GOT3 (cell line): ENCODE results near the gene SLC38A10.

Experiments
- DNase-seq: peaks from one replicate; lab custom pipeline; 2025; ENCODE audit warnings: mixed read lengths; lab: John Stamatoyannopoulos, UW

Gene SLC38A10

DNA sequence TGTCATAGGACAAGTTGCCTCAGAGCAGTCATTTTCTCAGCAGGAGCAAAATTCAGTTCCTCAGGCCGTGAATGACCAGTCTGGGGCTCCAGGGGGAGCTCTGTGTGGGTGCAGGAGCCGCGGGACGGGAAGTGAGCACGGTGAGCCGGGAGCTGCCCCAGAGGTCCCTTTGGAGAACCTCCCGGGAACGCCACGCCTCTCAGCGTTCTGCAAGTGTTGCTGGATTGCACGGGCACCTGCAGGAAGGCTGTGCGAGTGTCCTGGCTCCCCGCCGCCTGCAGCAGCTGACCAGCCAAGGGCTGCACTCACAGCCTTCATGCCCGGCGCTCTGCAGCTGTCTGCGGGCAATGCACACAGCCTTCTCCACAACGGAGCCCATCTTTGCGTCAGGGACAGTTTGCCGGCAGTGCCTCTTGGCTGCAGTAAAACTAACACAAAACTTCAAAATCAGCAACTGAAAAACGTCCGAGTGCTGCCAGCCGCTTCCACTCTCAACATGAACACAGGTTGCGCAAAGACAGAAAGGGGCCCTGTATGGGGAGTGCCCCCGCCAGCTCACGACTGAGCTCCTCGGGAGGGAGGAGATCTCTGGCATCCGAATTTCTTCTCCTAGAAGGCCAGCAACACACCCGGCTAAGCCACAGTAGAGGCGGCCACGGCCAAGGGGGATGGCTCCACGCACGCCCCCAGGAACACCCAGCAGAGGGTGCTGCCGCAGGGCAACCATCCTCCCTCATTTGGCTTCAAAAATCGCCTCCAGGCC, 40.0 kb downstream of the SLC38A10 start:
- no peak for DNase-seq

DNA sequence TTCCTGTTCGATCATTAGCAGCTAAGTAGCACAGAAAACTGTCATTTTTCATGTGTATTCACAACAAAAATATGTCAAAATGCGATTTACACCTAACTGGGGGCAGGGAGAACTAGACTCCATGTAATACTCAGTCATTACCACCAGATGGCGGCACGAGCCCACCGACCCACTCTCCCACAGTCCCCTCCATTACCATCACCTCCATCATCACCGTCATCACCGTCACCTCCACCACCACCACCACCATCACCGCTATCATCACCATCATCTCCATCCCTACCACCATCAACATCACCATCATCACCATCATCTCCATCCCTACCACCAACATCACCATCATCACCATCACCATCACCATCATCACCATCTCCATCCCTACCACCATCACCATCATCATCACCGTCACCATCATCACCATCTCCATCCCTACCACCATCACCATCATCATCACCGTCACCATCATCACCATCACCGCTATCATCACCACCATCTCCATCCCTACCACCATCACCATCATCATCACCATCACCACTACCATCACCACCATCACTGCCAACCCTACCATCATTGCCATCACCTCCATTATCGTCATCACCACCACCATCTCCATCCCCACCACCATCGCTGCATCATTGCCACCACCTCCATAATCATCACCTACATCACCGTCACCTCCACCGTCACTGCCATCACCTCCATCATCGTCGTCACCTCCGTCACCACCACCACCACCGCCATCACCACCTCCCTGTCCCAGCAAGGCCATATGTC, 41.6 kb downstream of the SLC38A10 start:
- DNase-seq = no peak

- DNase-seq = no peak
These were observed 42.1 kb downstream of the SLC38A10 start for GRCh38 chr17:81252987-81253329.

DNA sequence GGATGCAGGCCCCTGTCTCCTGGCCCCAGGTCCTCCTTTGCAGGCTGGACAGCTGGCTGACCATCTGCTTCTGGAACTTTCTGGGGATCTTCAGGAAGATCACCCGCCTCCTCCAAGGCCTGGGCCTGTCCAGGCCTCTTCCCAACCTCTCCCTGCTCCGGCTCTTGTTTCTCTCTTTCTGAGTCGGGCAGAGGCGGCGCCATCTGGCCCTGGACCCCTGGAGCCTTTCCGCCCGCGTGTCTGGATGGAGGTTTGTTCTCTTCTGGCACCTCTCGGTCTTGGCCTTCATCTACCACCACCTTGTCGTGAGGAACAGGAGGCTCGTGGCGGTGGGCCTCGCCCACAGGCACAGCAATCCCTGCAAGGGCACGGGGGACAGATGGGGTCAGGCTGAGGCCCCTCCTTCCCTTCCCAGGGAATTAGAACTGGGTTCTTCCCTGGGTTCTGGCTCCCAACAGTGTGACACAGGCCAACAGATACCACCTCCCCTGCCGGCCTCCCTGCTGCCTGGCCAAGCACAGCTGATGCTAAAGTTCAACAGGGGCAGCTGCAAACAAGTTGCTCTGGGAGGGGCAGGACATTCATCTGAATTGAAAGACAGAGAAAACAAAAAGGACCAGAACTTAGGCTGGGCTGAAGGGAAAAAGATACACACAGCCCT, 42.7 kb downstream of the SLC38A10 start:
- no peak for DNase-seq

DNA sequence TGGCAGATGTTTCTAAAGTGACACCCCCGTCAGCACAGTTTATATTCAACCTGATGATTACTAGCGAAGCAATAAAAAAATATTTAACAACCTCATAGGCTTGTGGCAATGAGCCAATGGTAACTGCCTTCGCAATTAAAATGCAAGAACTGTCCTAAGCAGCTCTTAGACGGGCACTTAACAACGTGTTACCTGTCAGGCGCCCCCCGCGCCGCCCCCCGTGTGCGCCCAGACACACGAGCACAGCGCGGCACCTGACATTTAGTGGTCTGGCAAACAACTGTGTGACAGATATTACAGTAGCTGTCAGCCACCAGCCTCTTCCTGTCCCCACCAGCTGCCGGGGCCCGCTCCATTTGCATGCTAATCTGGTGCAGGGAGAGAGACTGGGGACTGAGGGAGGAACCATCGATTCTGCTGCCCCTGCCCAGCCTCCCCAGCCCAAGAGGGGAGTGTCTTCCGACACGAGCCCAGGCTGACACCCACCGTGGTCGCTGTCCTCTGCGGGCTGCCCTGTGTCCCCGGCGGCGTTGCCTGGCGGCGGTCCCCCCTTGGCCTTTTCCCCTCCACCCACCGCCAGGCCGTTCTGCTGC, 43.3 kb downstream of the SLC38A10 start:
- DNase-seq = no peak

DNA sequence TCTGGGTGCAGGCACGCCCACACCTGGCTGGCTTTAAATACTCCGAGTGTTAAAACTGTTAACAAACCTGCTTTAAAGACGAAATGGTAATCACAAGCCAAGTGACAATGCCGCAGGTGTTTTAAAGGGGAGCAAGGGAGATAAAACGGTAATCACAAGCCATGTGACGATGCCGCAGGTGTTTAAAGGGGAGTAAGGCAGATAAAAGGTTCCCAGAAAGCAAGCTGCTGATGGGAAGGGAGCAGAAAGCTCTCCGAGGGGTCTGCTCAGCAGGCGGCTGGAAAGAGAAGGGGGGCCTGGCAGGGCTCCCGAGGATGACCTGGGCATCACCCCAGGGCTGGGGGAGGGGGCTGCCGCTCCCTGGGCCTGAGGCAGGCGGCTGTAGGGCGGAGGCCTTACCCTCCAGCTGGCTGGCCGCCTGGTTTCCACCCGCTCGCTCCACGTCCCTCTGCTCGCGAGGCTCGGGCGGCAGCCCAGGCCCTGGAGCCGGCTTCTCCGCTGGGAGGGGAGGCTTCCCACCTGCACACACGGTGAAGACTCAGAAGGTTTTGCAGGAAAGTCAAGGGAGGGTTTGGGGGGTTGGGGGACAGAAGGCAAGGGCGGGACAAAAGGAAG, 43.9 kb downstream of the SLC38A10 start:
- DNase-seq = no peak

GRCh38 chr17:81250286-81251093, 44.6 kb downstream of the SLC38A10 start:
- no peak for DNase-seq

DNA sequence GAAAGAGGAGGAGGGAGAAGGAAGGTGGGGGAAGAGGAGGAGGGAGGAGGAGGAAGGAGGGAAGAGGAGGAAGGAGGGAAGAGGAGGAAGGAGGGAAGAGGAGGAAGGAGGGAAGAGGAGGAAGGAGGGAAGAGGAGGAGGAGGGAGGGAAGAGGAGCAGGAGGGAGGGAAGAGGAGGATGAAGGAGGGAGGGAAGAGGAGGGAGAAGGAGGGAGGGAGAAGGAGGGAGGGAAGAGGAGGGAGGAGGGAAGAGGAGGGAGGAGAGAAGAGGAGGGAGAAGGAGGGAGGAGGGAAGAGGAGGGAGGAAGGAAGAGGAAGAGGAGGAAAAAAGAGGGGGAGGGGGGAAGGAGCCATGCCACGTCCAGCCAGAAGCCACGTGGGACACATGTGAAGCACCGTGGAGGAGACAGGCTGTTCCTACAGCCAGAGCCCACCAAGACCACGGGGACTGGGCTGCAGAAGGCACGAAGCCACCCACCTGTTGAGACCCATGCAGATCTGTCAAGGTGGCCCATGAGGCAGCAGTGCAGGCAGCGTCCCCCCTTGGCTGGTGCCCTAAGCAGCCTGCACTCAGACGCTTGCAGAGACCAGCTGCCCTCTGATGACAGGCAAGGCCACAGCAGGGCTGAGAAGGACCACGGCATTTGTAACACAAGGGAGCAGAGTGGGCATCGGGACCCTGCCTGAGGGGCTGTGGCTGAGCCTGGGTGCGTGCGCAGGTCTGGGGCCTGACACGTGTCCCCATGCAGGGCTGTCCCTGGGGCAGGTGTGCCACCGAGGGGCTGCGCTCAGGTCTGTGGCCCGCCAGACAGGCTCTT, 45.7 kb downstream of the SLC38A10 start:
- no peak for DNase-seq

GRCh38 chr17:81248649-81249048, 46.5 kb downstream of the SLC38A10 start:
- no peak for DNase-seq

- DNase-seq = no peak
These were observed 47.6 kb downstream of the SLC38A10 start for GRCh38 chr17:81247339-81247990.

DNA sequence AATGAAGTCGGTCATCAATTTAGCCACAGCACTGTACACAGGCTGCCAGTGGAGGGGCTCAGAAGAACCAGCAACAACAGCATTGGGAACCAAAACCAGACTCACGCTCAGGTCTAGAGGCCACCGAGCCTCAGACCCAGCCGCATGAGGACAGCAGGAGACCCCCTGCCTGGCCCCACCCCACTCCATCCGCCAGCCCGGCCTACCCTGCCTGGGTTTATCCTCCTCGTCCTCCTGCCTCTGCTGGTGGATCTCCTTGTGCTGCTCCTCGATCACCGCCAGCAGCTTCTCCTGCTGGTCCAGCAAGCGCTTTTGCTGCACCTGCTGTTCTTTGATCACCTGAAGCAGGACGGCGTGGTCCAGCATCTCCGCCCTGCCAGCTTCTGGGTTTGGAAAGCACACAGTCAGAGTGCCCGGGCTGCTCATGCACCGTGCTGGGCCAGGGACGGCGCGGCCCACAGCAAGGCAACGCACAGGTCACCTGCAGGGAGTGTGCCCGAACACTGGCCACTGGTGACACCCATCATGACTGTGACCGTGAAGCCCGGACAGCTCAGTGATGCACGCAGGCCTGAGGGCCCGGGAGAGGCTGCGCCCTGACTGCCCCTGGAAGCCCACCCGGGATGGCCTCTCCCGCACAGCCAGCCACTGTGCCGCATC, 48.3 kb downstream of the SLC38A10 start:
- no peak for DNase-seq

GRCh38 chr17:81246343-81246670, 48.8 kb downstream of the SLC38A10 start:
- no peak for DNase-seq

DNA sequence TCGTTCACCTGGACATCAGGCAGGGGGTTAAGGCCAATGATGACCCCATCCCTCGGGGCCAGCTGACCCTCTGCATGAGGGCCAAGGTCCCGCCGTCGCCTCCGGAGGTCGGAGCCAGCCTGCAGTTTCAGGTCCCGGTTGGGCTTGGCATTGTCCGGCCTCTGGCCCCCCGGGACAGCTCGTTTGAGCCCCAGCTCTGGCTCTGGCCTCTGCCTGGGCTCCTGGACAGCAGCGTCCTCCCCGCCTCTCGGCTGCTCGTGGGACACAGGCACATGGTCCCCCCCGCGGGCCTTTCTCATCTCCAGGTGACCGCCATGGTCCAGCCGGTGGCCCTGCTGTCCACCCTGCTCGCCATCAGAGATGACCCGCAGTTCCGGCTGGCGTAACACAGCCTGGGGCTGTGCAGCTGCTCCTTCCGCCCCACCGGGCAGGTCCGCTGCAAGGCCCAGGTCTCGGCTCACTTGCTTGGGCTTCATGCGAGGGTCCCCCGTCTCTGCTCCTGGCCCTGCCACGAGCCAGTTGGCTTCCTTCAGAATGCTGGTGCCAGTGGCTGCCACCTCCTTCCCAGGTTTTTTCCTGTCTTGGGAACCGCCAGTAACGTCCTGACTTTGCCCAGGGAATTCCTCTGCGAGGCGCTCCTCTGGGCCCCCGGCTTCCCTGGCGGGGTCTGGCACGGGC, 49.3 kb downstream of the SLC38A10 start:
- no peak for DNase-seq

GRCh38 chr17:81245024-81245664, 50.0 kb downstream of the SLC38A10 start:
- DNase-seq = no peak

DNA sequence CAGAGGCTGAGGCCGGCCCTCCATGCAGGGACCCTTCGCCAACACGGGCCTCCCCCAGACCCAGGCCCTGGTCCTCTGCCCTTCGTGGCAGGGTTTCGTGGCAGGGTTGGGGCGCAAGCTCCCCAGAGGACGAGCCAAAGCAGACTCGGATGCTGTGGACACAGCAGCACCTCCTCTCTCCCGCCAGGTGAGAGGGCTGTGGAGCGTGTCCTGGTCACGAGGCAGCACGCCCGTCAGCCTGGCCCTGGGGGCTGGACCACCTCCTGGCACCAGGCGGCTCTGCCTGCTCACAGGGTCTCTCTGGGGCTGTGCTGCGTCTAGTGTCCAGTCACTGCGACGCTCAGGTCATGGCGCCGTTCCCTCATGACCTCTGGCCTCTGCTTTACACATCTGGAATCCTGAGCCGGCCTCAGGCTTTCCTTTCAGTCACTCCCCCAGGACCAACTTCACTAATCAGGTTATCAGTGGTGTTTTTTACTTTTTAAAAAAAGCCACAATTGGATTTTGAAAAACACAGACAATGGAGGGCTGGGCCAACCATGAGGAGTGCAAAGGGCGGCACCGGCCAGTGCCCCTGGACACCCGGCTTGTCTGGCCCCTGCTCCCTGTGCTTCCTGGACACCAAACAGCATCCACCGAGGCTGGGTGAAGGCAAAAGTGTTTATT, 50.6 kb downstream of the SLC38A10 start:
- DNase-seq = no peak

- DNase-seq = no peak
These were observed 51.8 kb downstream of the SLC38A10 start for GRCh38 chr17:81243333-81243664.

- no peak for DNase-seq
These were observed 52.4 kb downstream of the SLC38A10 start for GRCh38 chr17:81242421-81243332.
